DOHH2 (cell line): ENCODE data around the gene C3orf20.

ENCODE experiments used
- H3F3A ChIP-seq: fragments of 200-600 bp; sonication (generic), shearing (Covaris generic); 2 replicates; pipeline ENCODE4 v1.6.0; 2016; ENCODE audit warnings: antibody characterized with exemption, mild to moderate bottlenecking; ENCODE audit not compliant: control insufficient read depth, insufficient read depth
- H3K27ac ChIP-seq: fragments of 200-600 bp; sonication (generic); 2 replicates; pipeline ENCODE4 v1.5.1; 2014; ENCODE audit warnings: low read depth, mild to moderate bottlenecking, low read length, moderate library complexity
- H3K27me3 ChIP-seq: fragments of 200-600 bp; sonication (generic); 2 replicates; pipeline ENCODE4 v1.6.1; 2014; ENCODE audit warnings: mild to moderate bottlenecking, low read length, mixed read lengths; ENCODE audit not compliant: control insufficient read depth
- H3K36me3 ChIP-seq: fragments of 200-600 bp; sonication (generic); 2 replicates; pipeline ENCODE4 v1.6.1; 2014; ENCODE audit warnings: mild to moderate bottlenecking, low read length, moderate library complexity, mixed read lengths; ENCODE audit not compliant: control insufficient read depth
- H3K4me1 ChIP-seq: fragments of 200-600 bp; sonication (generic); 2 replicates; pipeline ENCODE4 v1.6.1; 2014; ENCODE audit warnings: mild to moderate bottlenecking, low read length, mixed read lengths; ENCODE audit not compliant: control insufficient read depth
- H3K4me2 ChIP-seq: fragments of 200-600 bp; sonication (generic); 2 replicates; pipeline ENCODE4 v1.6.0; 2014; ENCODE audit warnings: mild to moderate bottlenecking, low read length, moderate library complexity
- H3K4me3 ChIP-seq: fragments of 200-600 bp; sonication (generic); 2 replicates; pipeline ENCODE4 v1.5.1; 2014; ENCODE audit warnings: mild to moderate bottlenecking, low read length, mixed read lengths
- H3K79me2 ChIP-seq: fragments of 200-600 bp; sonication (generic); 2 replicates; pipeline ENCODE4 v1.6.1; 2014; ENCODE audit warnings: mild to moderate bottlenecking, low read length, mixed read lengths; ENCODE audit not compliant: control insufficient read depth
- H3K9me2 ChIP-seq: fragments of 200-600 bp; sonication (generic); replicated peaks from 2 replicates; pipeline ENCODE4 v1.6.1; 2014; ENCODE audit warnings: mild to moderate bottlenecking, low read length, mixed read lengths; ENCODE audit not compliant: control insufficient read depth
- H3K9me3 ChIP-seq: fragments of 200-600 bp; sonication (generic); 2 replicates; pipeline ENCODE4 v1.6.1; 2014; ENCODE audit warnings: antibody characterized with exemption, low read length, mixed read lengths; ENCODE audit not compliant: control insufficient read depth, insufficient read depth
- H4K20me1 ChIP-seq: fragments of 200-600 bp; sonication (generic); 2 replicates; pipeline ENCODE4 v1.6.0; 2014; ENCODE audit warnings: low read depth, mild to moderate bottlenecking, antibody characterized with exemption, low read length, moderate library complexity; ENCODE audit not compliant: control insufficient read depth, insufficient read depth
- EZH2phosphoT487 ChIP-seq: fragments of 200-600 bp; sonication (generic); IDR thresholded peaks from 2 replicates; pipeline ENCODE4 v1.6.1; 2017; ENCODE audit warnings: borderline replicate concordance, mild to moderate bottlenecking, antibody characterized with exemption, low read length, moderate library complexity, mixed read lengths
- TF ChIP-seq, protein P1 (sequence below): fragments of 200-600 bp; sonication (generic); IDR thresholded peaks from one replicate; pipeline ENCODE4 v1.5.1; 2014; ENCODE audit warnings: antibody characterized with exemption, mild to moderate bottlenecking, low read depth, low read length; ENCODE audit not compliant: poor library complexity, severe bottlenecking

Gene C3orf20

DNA sequence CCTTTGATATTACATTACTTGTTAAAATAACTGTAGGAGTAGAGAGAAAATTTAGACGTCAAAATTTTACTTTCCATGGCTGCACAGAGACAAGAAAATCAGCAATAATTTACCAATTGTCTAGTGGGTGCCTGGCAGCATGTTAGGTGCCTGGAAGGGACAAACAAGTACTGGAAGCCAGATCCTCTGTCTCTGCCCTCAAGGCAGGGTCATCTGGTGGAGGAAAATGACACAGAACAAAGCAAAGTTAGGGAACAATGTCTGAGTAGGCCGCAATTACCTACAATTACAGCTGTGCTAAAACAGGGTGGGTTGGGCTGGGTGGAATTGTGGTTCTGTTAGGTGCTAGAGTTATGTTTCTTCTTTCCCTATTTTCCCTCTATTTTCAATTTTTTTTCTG is 16.0 kb upstream of the C3orf20 start:
- H3K27ac ChIP-seq, result no peak overlapping the region
- peaks cover 98% of the 10 kb centered on the region for H3K36me3 ChIP-seq
- H3K79me2 ChIP-seq, result peaks cover 4% of the 10 kb centered on the region
- H3K9me3 ChIP-seq, result no peaks in the 10 kb centered on the region
- H3K4me3 ChIP-seq, result no peak overlapping the region
- no peaks in the 10 kb centered on the region for H3K9me2 ChIP-seq
- H3F3A ChIP-seq, result no peaks in the 10 kb centered on the region
- no peak for TF ChIP-seq EZH2phosphoT487
- TF ChIP-seq, protein P1, sequence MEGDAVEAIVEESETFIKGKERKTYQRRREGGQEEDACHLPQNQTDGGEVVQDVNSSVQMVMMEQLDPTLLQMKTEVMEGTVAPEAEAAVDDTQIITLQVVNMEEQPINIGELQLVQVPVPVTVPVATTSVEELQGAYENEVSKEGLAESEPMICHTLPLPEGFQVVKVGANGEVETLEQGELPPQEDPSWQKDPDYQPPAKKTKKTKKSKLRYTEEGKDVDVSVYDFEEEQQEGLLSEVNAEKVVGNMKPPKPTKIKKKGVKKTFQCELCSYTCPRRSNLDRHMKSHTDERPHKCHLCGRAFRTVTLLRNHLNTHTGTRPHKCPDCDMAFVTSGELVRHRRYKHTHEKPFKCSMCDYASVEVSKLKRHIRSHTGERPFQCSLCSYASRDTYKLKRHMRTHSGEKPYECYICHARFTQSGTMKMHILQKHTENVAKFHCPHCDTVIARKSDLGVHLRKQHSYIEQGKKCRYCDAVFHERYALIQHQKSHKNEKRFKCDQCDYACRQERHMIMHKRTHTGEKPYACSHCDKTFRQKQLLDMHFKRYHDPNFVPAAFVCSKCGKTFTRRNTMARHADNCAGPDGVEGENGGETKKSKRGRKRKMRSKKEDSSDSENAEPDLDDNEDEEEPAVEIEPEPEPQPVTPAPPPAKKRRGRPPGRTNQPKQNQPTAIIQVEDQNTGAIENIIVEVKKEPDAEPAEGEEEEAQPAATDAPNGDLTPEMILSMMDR, result no peak
- no peaks in the 10 kb centered on the region for H4K20me1 ChIP-seq
- peaks cover 2% of the 10 kb centered on the region for H3K4me1 ChIP-seq
- no peaks in the 10 kb centered on the region for H3K27me3 ChIP-seq
- H3K4me2 ChIP-seq, result no peak overlapping the region

DNA sequence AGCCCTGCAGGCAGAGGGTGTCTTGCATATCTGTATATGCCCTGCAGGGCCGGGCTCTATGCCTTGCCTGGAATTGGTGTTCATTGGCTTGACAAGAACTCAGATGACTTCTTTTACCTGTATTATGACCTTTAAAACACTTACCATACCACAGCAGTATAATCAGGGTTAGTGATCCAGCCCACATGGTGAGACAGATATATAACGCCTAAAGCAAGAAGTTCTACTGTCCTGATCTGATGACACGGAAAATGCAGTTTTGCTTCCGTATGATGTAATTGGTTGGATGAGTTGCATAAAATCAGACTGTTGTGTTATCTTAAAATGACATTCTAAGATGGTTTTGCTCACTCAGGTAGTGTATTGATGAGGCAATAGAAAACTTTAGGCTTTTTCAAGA is 14.0 kb upstream of the C3orf20 start:
- Histone ChIP-seq H3K27ac (no peak overlapping the region), H3K4me1 (no peaks in the 10 kb centered on the region), H3K9me2 (no peaks in the 10 kb centered on the region), H3K27me3 (no peaks in the 10 kb centered on the region), H3K4me2 (no peak overlapping the region), H4K20me1 (no peaks in the 10 kb centered on the region), H3K4me3 (no peak overlapping the region), H3K79me2 (no peaks in the 10 kb centered on the region), H3K9me3 (no peaks in the 10 kb centered on the region), H3K36me3 (peaks cover 96% of the 10 kb centered on the region), H3F3A (no peaks in the 10 kb centered on the region)
- TF ChIP-seq, protein P1, result no peak
- no peak for TF ChIP-seq EZH2phosphoT487

DNA sequence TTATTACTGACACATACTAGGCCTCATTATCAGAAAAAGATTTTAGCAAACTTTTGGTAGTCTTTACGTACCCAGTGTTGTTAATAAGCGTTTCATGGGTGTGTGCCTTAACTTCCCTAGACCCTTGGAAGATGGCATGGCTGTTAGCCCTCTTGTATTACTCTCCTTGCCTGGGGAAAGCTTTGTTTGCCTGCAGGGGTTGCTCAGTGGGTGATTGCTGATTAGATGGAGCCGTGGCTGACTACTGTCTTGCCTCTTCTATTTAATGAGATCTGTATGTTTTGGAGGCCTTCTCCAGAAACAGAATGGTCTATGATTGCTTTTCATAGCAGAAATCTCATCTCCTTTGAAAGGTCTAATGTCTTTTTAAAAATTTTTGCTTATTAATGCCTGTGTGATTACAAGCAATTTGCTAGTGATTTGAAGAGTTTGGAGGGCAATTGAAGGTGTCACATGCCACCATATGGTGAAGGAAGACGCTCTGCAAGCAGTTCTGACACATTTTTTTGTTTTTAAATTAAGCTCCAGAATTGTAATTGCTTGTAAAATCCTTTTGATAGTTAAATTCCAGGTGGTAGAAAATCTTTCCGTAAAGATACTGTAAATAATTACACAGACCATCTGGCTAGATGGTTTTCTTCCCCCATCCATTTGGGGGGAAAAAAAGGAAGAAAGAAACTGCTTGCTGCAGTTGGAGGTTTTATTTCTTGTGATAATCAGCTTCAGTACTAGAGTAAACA is 11.4 kb upstream of the C3orf20 start:
- Histone ChIP-seq H3K4me2 (no peak overlapping the region), H3K4me3 (no peak overlapping the region), H3K9me3 (no peaks in the 10 kb centered on the region), H3F3A (no peaks in the 10 kb centered on the region), H3K79me2 (no peaks in the 10 kb centered on the region), H3K27me3 (no peaks in the 10 kb centered on the region), H3K4me1 (no peaks in the 10 kb centered on the region), H3K9me2 (no peaks in the 10 kb centered on the region), H3K27ac (no peak overlapping the region), H4K20me1 (no peaks in the 10 kb centered on the region), H3K36me3 (peaks cover 94% of the 10 kb centered on the region)
- TF ChIP-seq, protein P1, result no peak
- no peak for TF ChIP-seq EZH2phosphoT487
